ENCODE data around the gene ITGBL1.

The ITGBL1 gene

DNA sequence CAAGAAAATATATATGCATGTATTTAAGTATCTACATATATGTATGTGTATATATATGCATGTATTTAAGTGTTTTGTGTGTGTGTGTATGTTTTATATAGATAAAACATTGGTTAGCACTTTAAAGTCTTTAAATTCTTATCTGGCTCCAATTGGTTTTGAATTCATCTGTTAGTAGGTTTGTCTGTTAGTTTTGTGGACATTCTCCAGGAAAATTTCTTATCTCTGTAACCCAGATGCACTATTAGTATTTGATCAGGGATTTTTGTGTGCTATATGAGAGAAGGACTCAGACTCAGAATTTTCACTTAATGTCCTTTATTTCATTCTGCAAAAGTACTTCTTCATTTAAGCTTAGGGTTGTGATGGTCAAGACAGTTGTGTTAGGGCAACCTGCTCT lies 103.1 kb downstream of the ITGBL1 start:
- H2BK15ac ChIP-seq (replicated peaks; ENCODE audit: low read depth) = no peak overlapping the region
- no peaks in the 10 kb centered on the region for H3K79me1 ChIP-seq (ENCODE audit: low read length)
- H3K4me3 ChIP-seq (ENCODE audit: low read length) = no peak overlapping the region
- H3K23ac ChIP-seq (ENCODE audit: low read length) = no peak overlapping the region
- no peaks in the 10 kb centered on the region for H3K27me3 ChIP-seq (ENCODE audit: insufficient read depth, low read length, poor library complexity)
- no peaks in the 10 kb centered on the region for H3K79me2 ChIP-seq (ENCODE audit: control insufficient read depth, insufficient read depth, low read length)
- H3K56ac ChIP-seq (ENCODE audit: low read length) = no peak overlapping the region
- no peak overlapping the region for H2BK120ac ChIP-seq (ENCODE audit: low read depth, low read length)
- H3K18ac ChIP-seq (ENCODE audit: low read length) = no peak overlapping the region
- no peak overlapping the region for H3K4ac ChIP-seq (ENCODE audit: low read depth, low read length)
- no peak overlapping the region for H3K9ac ChIP-seq (ENCODE audit: low read length)
- H2BK5ac ChIP-seq (ENCODE audit: low read length) = no peak overlapping the region
- no peak overlapping the region for H2AK5ac ChIP-seq (ENCODE audit: low read length)
- no peak overlapping the region for H4K8ac ChIP-seq (ENCODE audit: low read depth, low read length)
- no peak overlapping the region for H3K27ac ChIP-seq (ENCODE audit: low read depth, low read length)
- no peaks in the 10 kb centered on the region for H3K36me3 ChIP-seq (ENCODE audit: control insufficient read depth, insufficient read depth, low read length)
- no peak for DNase-seq
- H4K5ac ChIP-seq (ENCODE audit: low read length) = no peak overlapping the region
- no peak overlapping the region for H3K4me2 ChIP-seq (ENCODE audit: low read length)
- no peaks in the 10 kb centered on the region for H3K4me1 ChIP-seq (ENCODE audit: control insufficient read depth, low read depth, low read length)

DNA sequence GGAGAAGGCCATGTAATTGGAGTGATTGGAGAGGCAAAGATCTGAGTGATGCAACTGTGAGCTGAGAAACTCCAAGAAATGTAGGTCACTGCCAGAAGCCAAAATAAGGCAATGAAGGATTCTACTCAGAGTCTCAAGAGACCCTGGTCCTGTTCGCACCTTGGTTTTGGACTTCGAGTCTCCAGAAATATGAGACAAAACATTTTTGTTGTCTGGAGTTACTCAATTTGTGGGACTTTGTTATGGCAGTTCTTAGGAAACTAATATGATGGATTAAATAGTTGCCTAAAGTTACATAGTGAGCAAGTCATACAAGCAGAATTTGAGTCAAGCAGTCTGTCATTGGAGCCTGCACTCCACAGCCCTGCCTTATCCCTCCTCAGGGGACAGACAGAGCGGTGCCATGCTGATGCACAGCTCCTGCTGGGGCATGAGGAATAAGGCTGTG lies 104.2 kb downstream of the ITGBL1 start:
- H3K23ac ChIP-seq (ENCODE audit: low read length) = no peak overlapping the region
- H3K4me1 ChIP-seq (ENCODE audit: control insufficient read depth, low read depth, low read length) = no peaks in the 10 kb centered on the region
- DNase-seq = no peak
- no peak overlapping the region for H3K56ac ChIP-seq (ENCODE audit: low read length)
- no peak overlapping the region for H3K18ac ChIP-seq (ENCODE audit: low read length)
- no CpG with 5 or more reads among the region's 3 CpGs for WGBS (ENCODE audit: extremely low coverage, insufficient coverage, low lambda C conversion rate)
- no peak overlapping the region for H3K4me3 ChIP-seq (ENCODE audit: low read length)
- H3K27ac ChIP-seq (ENCODE audit: low read depth, low read length) = no peak overlapping the region
- no peak overlapping the region for H3K9ac ChIP-seq (ENCODE audit: low read length)
- no peaks in the 10 kb centered on the region for H3K36me3 ChIP-seq (ENCODE audit: control insufficient read depth, insufficient read depth, low read length)
- no peak overlapping the region for H4K5ac ChIP-seq (ENCODE audit: low read length)
- no peak overlapping the region for H3K4ac ChIP-seq (ENCODE audit: low read depth, low read length)
- H4K8ac ChIP-seq (ENCODE audit: low read depth, low read length) = no peak overlapping the region
- no peaks in the 10 kb centered on the region for H3K79me1 ChIP-seq (ENCODE audit: low read length)
- no peak overlapping the region for H2BK15ac ChIP-seq (replicated peaks; ENCODE audit: low read depth)
- no peak overlapping the region for H2AK5ac ChIP-seq (ENCODE audit: low read length)
- no peak overlapping the region for H2BK5ac ChIP-seq (ENCODE audit: low read length)
- H2BK120ac ChIP-seq (ENCODE audit: low read depth, low read length) = no peak overlapping the region
- no peaks in the 10 kb centered on the region for H3K27me3 ChIP-seq (ENCODE audit: insufficient read depth, low read length, poor library complexity)
- no peak overlapping the region for H3K4me2 ChIP-seq (ENCODE audit: low read length)
- H3K79me2 ChIP-seq (ENCODE audit: control insufficient read depth, insufficient read depth, low read length) = no peaks in the 10 kb centered on the region

- WGBS (ENCODE audit: extremely low coverage, insufficient coverage, low lambda C conversion rate) = no CpG with 5 or more reads among the region's 1 CpG
- no peak overlapping the region for H3K9ac ChIP-seq (ENCODE audit: low read length)
- H4K8ac ChIP-seq (ENCODE audit: low read depth, low read length) = no peak overlapping the region
Observed at GRCh38 chr13:101565317-101565716, 112.8 kb downstream of the ITGBL1 start.

DNA sequence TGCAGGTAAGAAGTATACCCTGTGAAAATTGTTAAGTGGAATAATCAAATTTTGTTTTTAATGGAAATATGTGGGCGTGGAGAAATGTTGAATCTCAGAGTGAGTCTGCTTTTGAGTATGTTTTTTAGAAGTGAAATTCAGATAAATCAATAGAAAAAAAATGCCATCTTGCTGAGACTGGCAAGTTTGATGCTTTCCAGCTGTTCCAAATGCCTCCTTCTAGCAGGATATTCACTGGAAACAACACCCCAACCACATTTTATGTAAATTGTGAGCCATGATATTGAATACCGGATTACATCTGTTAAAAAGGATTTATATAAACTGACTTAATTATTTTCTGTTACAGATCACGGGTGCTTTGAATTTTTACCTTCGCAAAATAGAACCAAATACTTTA lies 115.4 kb downstream of the ITGBL1 start:
- H3K4me1 ChIP-seq (ENCODE audit: control insufficient read depth, low read depth, low read length) = no peaks in the 10 kb centered on the region
- no peak overlapping the region for H3K27ac ChIP-seq (ENCODE audit: low read depth, low read length)
- DNase-seq = no peak
- 100% methylated on average over 1 of the region's 4 CpGs for WGBS (ENCODE audit: extremely low coverage, insufficient coverage, low lambda C conversion rate)
- no peak overlapping the region for H3K56ac ChIP-seq (ENCODE audit: low read length)
- H3K4ac ChIP-seq (ENCODE audit: low read depth, low read length) = no peak overlapping the region
- H2BK120ac ChIP-seq (ENCODE audit: low read depth, low read length) = no peak overlapping the region
- no peak overlapping the region for H3K4me2 ChIP-seq (ENCODE audit: low read length)
- no peak overlapping the region for H2AK5ac ChIP-seq (ENCODE audit: low read length)
- H3K36me3 ChIP-seq (ENCODE audit: control insufficient read depth, insufficient read depth, low read length) = no peaks in the 10 kb centered on the region
- H3K27me3 ChIP-seq (ENCODE audit: insufficient read depth, low read length, poor library complexity) = no peaks in the 10 kb centered on the region
- no peak overlapping the region for H3K4me3 ChIP-seq (ENCODE audit: low read length)
- no peak overlapping the region for H3K18ac ChIP-seq (ENCODE audit: low read length)
- no peaks in the 10 kb centered on the region for H3K79me2 ChIP-seq (ENCODE audit: control insufficient read depth, insufficient read depth, low read length)
- no peak overlapping the region for H2BK15ac ChIP-seq (replicated peaks; ENCODE audit: low read depth)
- H3K79me1 ChIP-seq (ENCODE audit: low read length) = no peaks in the 10 kb centered on the region
- H4K8ac ChIP-seq (ENCODE audit: low read depth, low read length) = no peak overlapping the region
- H3K9ac ChIP-seq (ENCODE audit: low read length) = no peak overlapping the region
- H4K5ac ChIP-seq (ENCODE audit: low read length) = no peak overlapping the region
- H2BK5ac ChIP-seq (ENCODE audit: low read length) = no peak overlapping the region
- no peak overlapping the region for H3K23ac ChIP-seq (ENCODE audit: low read length)

More at GRCh38 chr13:101565317-101565716, 112.8 kb downstream of the ITGBL1 start:
- H3K56ac ChIP-seq (ENCODE audit: low read length) = no peak overlapping the region
- no peak for DNase-seq
- no peak overlapping the region for H2BK5ac ChIP-seq (ENCODE audit: low read length)
- H3K4ac ChIP-seq (ENCODE audit: low read depth, low read length) = no peak overlapping the region
- H2BK15ac ChIP-seq (replicated peaks; ENCODE audit: low read depth) = no peak overlapping the region
- H3K79me1 ChIP-seq (ENCODE audit: low read length) = no peaks in the 10 kb centered on the region
- H3K4me3 ChIP-seq (ENCODE audit: low read length) = no peak overlapping the region
- H3K27ac ChIP-seq (ENCODE audit: low read depth, low read length) = no peak overlapping the region
- no peaks in the 10 kb centered on the region for H3K79me2 ChIP-seq (ENCODE audit: control insufficient read depth, insufficient read depth, low read length)
- H2AK5ac ChIP-seq (ENCODE audit: low read length) = no peak overlapping the region
- no peaks in the 10 kb centered on the region for H3K4me1 ChIP-seq (ENCODE audit: control insufficient read depth, low read depth, low read length)
- H3K4me2 ChIP-seq (ENCODE audit: low read length) = no peak overlapping the region
- H3K18ac ChIP-seq (ENCODE audit: low read length) = no peak overlapping the region
- no peaks in the 10 kb centered on the region for H3K36me3 ChIP-seq (ENCODE audit: control insufficient read depth, insufficient read depth, low read length)
- H4K5ac ChIP-seq (ENCODE audit: low read length) = no peak overlapping the region
- no peaks in the 10 kb centered on the region for H3K27me3 ChIP-seq (ENCODE audit: insufficient read depth, low read length, poor library complexity)
- H3K23ac ChIP-seq (ENCODE audit: low read length) = no peak overlapping the region
- H2BK120ac ChIP-seq (ENCODE audit: low read depth, low read length) = no peak overlapping the region

GRCh38 chr13:101569807-101570206 lies 117.3 kb downstream of the ITGBL1 start:
- no peak for DNase-seq
- no peaks in the 10 kb centered on the region for H3K36me3 ChIP-seq (ENCODE audit: control insufficient read depth, insufficient read depth, low read length)
- H2BK15ac ChIP-seq (replicated peaks; ENCODE audit: low read depth) = no peak overlapping the region
- H3K4me1 ChIP-seq (ENCODE audit: control insufficient read depth, low read depth, low read length) = no peaks in the 10 kb centered on the region
- H3K18ac ChIP-seq (ENCODE audit: low read length) = no peak overlapping the region
- no peak overlapping the region for H3K4ac ChIP-seq (ENCODE audit: low read depth, low read length)
- no peak overlapping the region for H2BK120ac ChIP-seq (ENCODE audit: low read depth, low read length)
- no CpG with 5 or more reads among the region's 1 CpG for WGBS (ENCODE audit: extremely low coverage, insufficient coverage, low lambda C conversion rate)
- H2BK5ac ChIP-seq (ENCODE audit: low read length) = no peak overlapping the region
- no peak overlapping the region for H3K23ac ChIP-seq (ENCODE audit: low read length)
- H2AK5ac ChIP-seq (ENCODE audit: low read length) = no peak overlapping the region
- no peaks in the 10 kb centered on the region for H3K79me2 ChIP-seq (ENCODE audit: control insufficient read depth, insufficient read depth, low read length)
- H3K79me1 ChIP-seq (ENCODE audit: low read length) = no peaks in the 10 kb centered on the region
- H4K8ac ChIP-seq (ENCODE audit: low read depth, low read length) = no peak overlapping the region
- no peak overlapping the region for H3K9ac ChIP-seq (ENCODE audit: low read length)
- no peak overlapping the region for H3K27ac ChIP-seq (ENCODE audit: low read depth, low read length)
- H3K27me3 ChIP-seq (ENCODE audit: insufficient read depth, low read length, poor library complexity) = no peaks in the 10 kb centered on the region
- no peak overlapping the region for H4K5ac ChIP-seq (ENCODE audit: low read length)
- no peak overlapping the region for H3K4me3 ChIP-seq (ENCODE audit: low read length)
- H3K4me2 ChIP-seq (ENCODE audit: low read length) = no peak overlapping the region
- H3K56ac ChIP-seq (ENCODE audit: low read length) = no peak overlapping the region

DNA sequence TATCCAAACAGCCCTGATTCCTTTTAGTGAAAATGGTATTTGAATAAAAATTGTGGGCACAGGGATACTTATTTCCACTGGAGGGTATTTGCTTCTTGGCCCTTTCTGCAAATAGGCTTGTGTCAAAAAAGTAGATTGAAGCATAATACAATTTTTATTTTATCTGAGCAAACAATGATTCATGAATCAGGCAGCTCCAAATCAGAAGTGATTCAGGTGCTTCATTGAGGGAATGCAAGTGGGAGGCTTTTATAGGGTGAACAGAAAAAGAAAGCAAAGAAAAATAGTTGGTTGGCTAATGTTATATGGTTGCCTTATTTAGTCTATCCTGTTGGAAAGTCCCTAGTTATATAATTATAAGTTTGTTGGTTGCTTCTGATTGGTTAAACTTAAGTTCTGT lies 117.9 kb downstream of the ITGBL1 start:
- Histone ChIP-seq H2BK120ac (ENCODE audit: low read depth, low read length) (no peak overlapping the region), H3K18ac (ENCODE audit: low read length) (no peak overlapping the region), H3K56ac (ENCODE audit: low read length) (no peak overlapping the region), H3K36me3 (ENCODE audit: control insufficient read depth, insufficient read depth, low read length) (no peaks in the 10 kb centered on the region), H3K79me2 (ENCODE audit: control insufficient read depth, insufficient read depth, low read length) (no peaks in the 10 kb centered on the region), H3K27ac (ENCODE audit: low read depth, low read length) (no peak overlapping the region), H3K4me3 (ENCODE audit: low read length) (no peak overlapping the region), H2AK5ac (ENCODE audit: low read length) (no peak overlapping the region), H4K8ac (ENCODE audit: low read depth, low read length) (no peak overlapping the region), H2BK5ac (ENCODE audit: low read length) (no peak overlapping the region), H3K4me2 (ENCODE audit: low read length) (no peak overlapping the region), H3K27me3 (ENCODE audit: insufficient read depth, low read length, poor library complexity) (no peaks in the 10 kb centered on the region), H3K4ac (ENCODE audit: low read depth, low read length) (no peak overlapping the region), H4K5ac (ENCODE audit: low read length) (no peak overlapping the region), H3K9ac (ENCODE audit: low read length) (no peak overlapping the region), H3K79me1 (ENCODE audit: low read length) (no peaks in the 10 kb centered on the region), H2BK15ac (replicated peaks; ENCODE audit: low read depth) (no peak overlapping the region), H3K23ac (ENCODE audit: low read length) (no peak overlapping the region), H3K4me1 (ENCODE audit: control insufficient read depth, low read depth, low read length) (no peaks in the 10 kb centered on the region)
- DNase-seq = no peak
